ENCODE measurements around the gene ADAMTS18. TPM values are rescaled to one million over a fixed set of nuclear protein-coding genes. Genes with fewer than 3 reads are reported as not detected.

ADAMTS18 gene
- total RNA-seq, 8 experiments from 2014 or later: 0.75 to 2.9 (median 1.0) TPM; not detected in 3

GRCh38 chr16:77236063-77236511 lies 198.7 kb downstream of the ADAMTS18 start:
- Histone ChIP-seq H3K4me3 (no peak overlapping the region), H3K27ac (no peak overlapping the region), H3K4me1 (replicated peaks in 1 of 2) (peaks cover 2% of the 10 kb centered on the region in 2 donors)
- 0 to 2% (median 0%) methylated on average over 2 to 12 of the region's 21 CpGs; no CpG with 5 or more reads in 7 of the 10 experiments for WGBS, 10 experiments
- in situ Hi-C loops (cut with MboI; ENCODE audit: low pct_unique_long_range_greater_than_20kb in 2 of 9, low sequenced_read_pairs in 9 of 9, unreplicated experiment in 9 of 9): loop anchor here in 8 of 9 experiments (10.0 to 25.0 kb wide), 6 partner anchors 349 to 851 kb away; partner anchors contain the start of gene WWOX (in 2 of the 8)
- ATAC-seq (replicated peaks in 6 of 8): peak; percentile 85 to 99 (median 98)

GRCh38 chr16:77234611-77235010 lies 200.2 kb downstream of the ADAMTS18 start:
- in situ Hi-C loops (cut with MboI; ENCODE audit: low pct_unique_long_range_greater_than_20kb in 2 of 9, low sequenced_read_pairs in 9 of 9, unreplicated experiment in 9 of 9): loop anchor here in 8 of 9 experiments (5.0 to 25.0 kb wide), 7 partner anchors 350 to 853 kb away; partner anchors contain the start of gene WWOX (in 2 of the 8)
- no peak overlapping the region for H3K27ac ChIP-seq

GRCh38 chr16:77233799-77234519 lies 200.9 kb downstream of the ADAMTS18 start:
- WGBS, 10 experiments: 40 to 95% (median 88%) methylated on average over 1 to 7 of the region's 9 CpGs; no CpG with 5 or more reads in 1 of the 10 experiments
- Histone ChIP-seq H3K4me3 (no peak overlapping the region), H3K4me1 (replicated peaks in 1 of 2) (peaks cover 2% of the 10 kb centered on the region in 2 donors), H3K27ac (no peak overlapping the region)
- ATAC-seq (replicated peaks in 6 of 8): peak in 3 of 8 experiments; percentile 31 to 64 (median 64)
- in situ Hi-C loops (cut with MboI; ENCODE audit: low pct_unique_long_range_greater_than_20kb in 2 of 9, low sequenced_read_pairs in 9 of 9, unreplicated experiment in 9 of 9): loop anchor here in 8 of 9 experiments (5.0 to 25.0 kb wide), 7 partner anchors 351 to 853 kb away; partner anchors contain the start of gene WWOX (in 2 of the 8)

More at GRCh38 chr16:77234611-77235010, 200.2 kb downstream of the ADAMTS18 start:
- WGBS, 10 experiments: 10 to 80% (median 45%) methylated on average over 2 to 9 of the region's 11 CpGs; no CpG with 5 or more reads in 2 of the 10 experiments
- H3K4me1 ChIP-seq (replicated peaks in 1 of 2): peaks cover 2% of the 10 kb centered on the region in 2 donors
- no peak overlapping the region for H3K4me3 ChIP-seq
- ATAC-seq (replicated peaks in 6 of 8): peak in 2 of 8 experiments; percentile 6 to 14

Other genes starting within 250 kb of the ADAMTS18 start
- gene MON1B, start 243.8 kb downstream of the ADAMTS18 start, total RNA-seq: 10 to 100 TPM; 11.9 to 30.3 (median 21.0) TPM
- 10 to 100 TPM in 3 of 8 experiments, 1 to 10 TPM in 4, not detected in 1; 1.7 to 17.3 (median 7.6) TPM for gene SYCE1L, start 235.6 kb downstream of the ADAMTS18 start, total RNA-seq

Data from motor neuron (in vitro differentiated cells).